HFF-Myc (cell line): Measurements from ENCODE around the gene CDC34.

Experiments
- DNase-seq: peaks from one replicate; pipeline ENCODE4 v3.0.0-alpha.2; 2011; ENCODE audit warnings: low read depth; ENCODE audit errors: extremely low read depth
- H3K4me3 ChIP-seq: replicated peaks from 2 replicates; pipeline ENCODE4 v1.5.1; 2011; ENCODE audit warnings: low read depth, mild to moderate bottlenecking, control low read depth, low read length
- CTCF ChIP-seq: IDR thresholded peaks from 2 replicates; pipeline ENCODE4 v1.5.1; 2012; ENCODE audit warnings: mild to moderate bottlenecking, low read depth, low read length, control low read depth; ENCODE audit errors: missing control alignments

Gene CDC34

DNA sequence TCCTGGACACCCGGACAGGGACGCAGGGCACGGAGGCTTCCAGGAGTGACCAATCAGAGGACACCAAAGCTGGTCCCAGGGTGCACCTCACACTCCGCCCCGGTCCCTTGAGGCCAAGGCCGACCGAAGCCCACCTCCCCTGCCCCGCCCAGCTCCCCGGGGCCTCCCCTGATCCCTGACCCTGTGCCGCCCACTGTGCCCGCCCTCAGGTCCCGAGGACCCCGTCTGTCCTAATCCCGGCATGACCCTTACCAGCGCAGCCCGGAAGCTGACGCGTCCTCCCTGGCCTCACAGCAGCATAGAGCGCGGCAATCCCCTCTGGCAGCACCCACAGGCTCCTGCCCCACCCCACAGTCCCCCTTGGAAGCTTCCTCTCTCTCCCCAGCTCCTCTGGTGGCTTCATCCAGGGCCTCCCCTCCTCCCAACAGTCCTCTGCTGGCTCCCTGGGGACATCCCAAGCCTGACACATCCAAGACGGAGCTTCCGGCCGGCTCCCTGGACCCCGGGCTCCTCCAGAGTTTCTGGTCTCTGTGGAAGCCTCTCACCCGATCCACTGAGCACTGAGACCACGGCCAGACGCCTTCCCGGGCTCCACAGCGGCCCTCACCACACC, 7.4 kb upstream of the CDC34 start:
- TF ChIP-seq CTCF, result no peak
- no peak for DNase-seq
- no peak overlapping the region for H3K4me3 ChIP-seq

GRCh38 chr19:525029-525428, 6.5 kb upstream of the CDC34 start:
- H3K4me3 ChIP-seq, result no peak overlapping the region
- TF ChIP-seq CTCF, result no peak
- DNase-seq, result no peak

- no peak for DNase-seq
- TF ChIP-seq CTCF, result no peak
- no peak overlapping the region for H3K4me3 ChIP-seq
Observed at GRCh38 chr19:525857-526419, 5.6 kb upstream of the CDC34 start.

GRCh38 chr19:530134-531008, 1.2 kb upstream of the CDC34 start:
- peak overlapping the region; percentile 56 for H3K4me3 ChIP-seq
- TF ChIP-seq CTCF, result no peak
- no peak for DNase-seq

GRCh38 chr19:531009-531752, 379 bp upstream of the CDC34 start:
- TF ChIP-seq CTCF, result no peak
- H3K4me3 ChIP-seq, result peak overlapping the region; percentile 56
- no peak for DNase-seq

DNA sequence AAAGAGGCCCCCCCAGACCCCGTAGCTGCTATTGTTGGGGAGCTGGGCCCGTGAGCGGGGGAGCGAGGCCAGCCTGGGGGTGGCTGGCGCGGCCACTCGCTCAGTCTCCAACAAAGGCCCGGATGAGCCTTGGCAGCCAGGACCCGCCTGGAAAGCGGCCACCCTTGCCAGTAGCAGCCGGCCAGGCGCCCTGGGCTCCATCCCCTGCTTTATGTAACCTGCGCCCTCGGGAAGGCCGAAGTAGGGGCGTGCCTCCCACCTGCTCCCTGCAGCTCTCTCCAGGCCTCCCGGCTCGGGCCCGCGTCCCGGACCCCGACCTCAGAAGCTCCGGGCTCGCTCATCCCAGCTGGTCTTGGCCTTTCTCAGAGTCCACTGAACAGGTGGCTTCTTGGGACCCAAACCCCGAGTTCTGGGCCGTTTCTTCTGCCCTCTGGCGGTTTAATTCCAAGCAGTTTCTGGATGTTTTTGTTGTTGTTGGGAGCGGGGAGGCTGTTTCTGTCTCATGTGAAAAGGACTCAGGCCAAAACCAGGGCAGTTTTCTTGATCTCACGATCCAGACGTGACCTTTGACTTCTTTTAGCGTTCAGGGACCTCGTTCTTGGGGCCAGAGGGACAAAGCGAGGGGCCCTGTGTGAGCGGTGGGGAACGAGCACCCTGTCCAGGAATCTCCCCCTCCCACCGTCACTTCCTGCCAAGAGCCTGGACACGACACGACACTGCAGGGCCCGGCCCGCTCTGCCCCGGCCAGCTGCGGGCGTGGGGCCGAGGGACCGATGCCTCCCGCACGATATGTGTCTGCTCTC, 1.2 kb downstream of the CDC34 start:
- DNase-seq, result no peak
- peak; percentile 57 for TF ChIP-seq CTCF

More for the DNA sequence above, 1.2 kb downstream of the CDC34 start:
- H3K4me3 ChIP-seq, result peak overlapping the region; percentile 72
